ENCODE results near the gene MBNL3. TPM values are rescaled to one million over a fixed set of nuclear protein-coding genes. Genes with fewer than 3 reads are reported as not detected.

The MBNL3 gene
- total RNA-seq, 4 donors from 2014 or later, result 1.7 to 4.5 (median 2.8) TPM

GRCh38 chrX:132489578-132490419 is 961 bp upstream of the MBNL3 start:
- no peak for TF ChIP-seq POLR2A (IDR thresholded peaks at IDR 0.05)
- no peak for TF ChIP-seq CTCF (IDR thresholded peaks at IDR 0.05 in 4 of 5, conservative IDR thresholded peaks at IDR 0.05 in 1 of 5)
- peak overlapping the region; percentile 56 to 65 (median 58) for H3K27ac ChIP-seq
- ATAC-seq (peak; percentile 52 to 67), DNase-seq (peak in 1 of 2 donors; percentile 16)
- intact Hi-C loops (cut with DNase I; ENCODE audit: low total_unique reads), result no loop called here
- in situ Hi-C loops (cut with MboI; ENCODE audit: low sequenced_read_pairs in 4 of 4), result no loop called here
- H3K36me3 ChIP-seq, result no peaks in the 10 kb centered on the region
- peak overlapping the region; percentile 55 to 69 (median 60) for H3K4me3 ChIP-seq
- peaks cover 0 to 17% (median 9%) of the 10 kb centered on the region in 3 donors for H3K27me3 ChIP-seq
- no peaks in the 10 kb centered on the region for H3K9me3 ChIP-seq
- H3K4me1 ChIP-seq, result peaks cover 0 to 6% of the 10 kb centered on the region in 2 donors

GRCh38 chrX:132488180-132488705 is 595 bp downstream of the MBNL3 start:
- Histone ChIP-seq H3K27me3 (peaks cover 0 to 17% (median 9%) of the 10 kb centered on the region in 3 donors), H3K4me1 (peaks cover 0 to 6% of the 10 kb centered on the region in 2 donors), H3K4me3 (peak overlapping the region; percentile 55 to 69 (median 59)), H3K36me3 (no peaks in the 10 kb centered on the region), H3K9me3 (no peaks in the 10 kb centered on the region), H3K27ac (peak overlapping the region in 3 of 4 donors; percentile 56 to 65 (median 57))
- DNase-seq (no peak), ATAC-seq (no peak)
- TF ChIP-seq CTCF (IDR thresholded peaks at IDR 0.05 in 4 of 5, conservative IDR thresholded peaks at IDR 0.05 in 1 of 5) (no peak), POLR2A (IDR thresholded peaks at IDR 0.05) (no peak)
- in situ Hi-C loops (cut with MboI; ENCODE audit: low sequenced_read_pairs in 4 of 4) (no loop called here), intact Hi-C loops (cut with DNase I; ENCODE audit: low total_unique reads) (no loop called here)

GRCh38 chrX:132486599-132487178 is 2.1 kb downstream of the MBNL3 start:
- H3K4me3 ChIP-seq, result peak overlapping the region in 1 of 4 donors; percentile 11
- H3K36me3 ChIP-seq, result no peaks in the 10 kb centered on the region
- peaks cover 0 to 6% of the 10 kb centered on the region in 2 donors for H3K4me1 ChIP-seq
- in situ Hi-C loops (cut with MboI; ENCODE audit: low sequenced_read_pairs in 4 of 4) (no loop called here), intact Hi-C loops (cut with DNase I; ENCODE audit: low total_unique reads) (no loop called here)
- no peak overlapping the region for H3K27ac ChIP-seq
- ATAC-seq (no peak), DNase-seq (no peak)
- peaks cover 0 to 17% (median 9%) of the 10 kb centered on the region in 3 donors for H3K27me3 ChIP-seq
- H3K9me3 ChIP-seq, result no peaks in the 10 kb centered on the region
- TF ChIP-seq POLR2A (IDR thresholded peaks at IDR 0.05), result no peak
- TF ChIP-seq CTCF (IDR thresholded peaks at IDR 0.05 in 4 of 5, conservative IDR thresholded peaks at IDR 0.05 in 1 of 5), result no peak

GRCh38 chrX:132483951-132484350 is 4.9 kb downstream of the MBNL3 start:
- Histone ChIP-seq H3K36me3 (no peaks in the 10 kb centered on the region), H3K9me3 (no peaks in the 10 kb centered on the region), H3K27ac (no peak overlapping the region), H3K4me1 (no peaks in the 10 kb centered on the region), H3K27me3 (peaks cover 0 to 14% (median 9%) of the 10 kb centered on the region in 3 donors), H3K4me3 (no peak overlapping the region)
- intact Hi-C loops (cut with DNase I; ENCODE audit: low total_unique reads), result no loop called here
- ATAC-seq (no peak), DNase-seq (no peak)
- TF ChIP-seq CTCF (IDR thresholded peaks at IDR 0.05 in 4 of 5, conservative IDR thresholded peaks at IDR 0.05 in 1 of 5) (no peak), POLR2A (IDR thresholded peaks at IDR 0.05) (no peak)
- in situ Hi-C loops (cut with MboI; ENCODE audit: low sequenced_read_pairs in 4 of 4), result no loop called here
